CD14-positive monocyte (primary cell): ENCODE measurements around the gene C19orf44. TPM values are rescaled to one million over a fixed set of nuclear protein-coding genes. Genes with fewer than 3 reads are reported as not detected.

Experiments
- DNase-seq, 3 donors: peaks; one replicate each; pipeline ENCODE4 v3.0.0-alpha.2; 2011 to 2022
- H2AFZ ChIP-seq: 2 replicates; pipeline ENCODE4 v1.6.0; 2012; ENCODE audit warnings: mild to moderate bottlenecking, low read depth, low read length, inconsistent platforms; ENCODE audit not compliant: insufficient read depth, poor library complexity, severe bottlenecking
- H3K27ac ChIP-seq, 2 donors: 1 replicate in 1 of 2; 2 replicates in 1 of 2; pipeline ENCODE4 v1.5.1; 2012 to 2013; ENCODE audit warnings: low read length in 2 of 2, control low read depth in 1 of 2, inconsistent platforms in 1 of 2, low read depth in 1 of 2, mild to moderate bottlenecking in 1 of 2
- H3K27me3 ChIP-seq, 2 donors: one replicate each; pipeline versions ENCODE4 v1.6.0 to v1.6.1; 2011 to 2013; ENCODE audit warnings: low read length in 2 of 2; ENCODE audit not compliant: control insufficient read depth in 2 of 2, insufficient read depth in 2 of 2
- H3K36me3 ChIP-seq, 2 donors: replicated peaks in 1 of 2; 1 replicate in 1 of 2; 2 replicates in 1 of 2; pipeline versions ENCODE4 v1.5.1 to v1.6.1; 2012 to 2013; ENCODE audit warnings: low read length in 2 of 2, control low read depth in 1 of 2, inconsistent platforms in 1 of 2, mild to moderate bottlenecking in 1 of 2; ENCODE audit not compliant: insufficient read depth in 2 of 2, control insufficient read depth in 1 of 2
- H3K4me1 ChIP-seq, 2 donors: 1 replicate in 1 of 2; 2 replicates in 1 of 2; pipeline versions ENCODE4 v1.5.1 to v1.6.1; 2012 to 2013; ENCODE audit warnings: low read length in 2 of 2, control low read depth in 1 of 2, inconsistent platforms in 1 of 2, mild to moderate bottlenecking in 1 of 2, moderate library complexity in 1 of 2; ENCODE audit not compliant: insufficient read depth in 2 of 2, control insufficient read depth in 1 of 2
- H3K4me2 ChIP-seq: replicated peaks from 2 replicates; pipeline ENCODE3; 2012; ENCODE audit warnings: low read length, moderate library complexity, mild to moderate bottlenecking; ENCODE audit not compliant: poor library complexity, severe bottlenecking; ENCODE audit errors: extremely low read depth
- H3K4me3 ChIP-seq, 3 experiments: fragments of 200-600 bp in 1 of 3; sonication (generic) in 1 of 3; replicated peaks in 1 of 3; 1 replicate in 2 of 3; 2 replicates in 1 of 3; pipeline ENCODE4 v1.5.1; 2011 to 2013; ENCODE audit warnings: low read length in 3 of 3, mild to moderate bottlenecking in 3 of 3, control low read depth in 2 of 3, low read depth in 2 of 3, inconsistent platforms in 1 of 3, moderate library complexity in 1 of 3
- H3K79me2 ChIP-seq: 2 replicates; pipeline ENCODE4 v1.6.0; 2012; ENCODE audit warnings: mild to moderate bottlenecking, control low read depth, inconsistent platforms, low read length, moderate library complexity; ENCODE audit not compliant: insufficient read depth
- H3K9ac ChIP-seq: 2 replicates; pipeline ENCODE4 v1.6.0; 2017; ENCODE audit warnings: low read length, mild to moderate bottlenecking; ENCODE audit not compliant: insufficient read depth, poor library complexity, severe bottlenecking
- H3K9me3 ChIP-seq, 2 donors: replicated peaks in 1 of 2; 1 replicate in 1 of 2; 2 replicates in 1 of 2; pipeline versions ENCODE4 v1.5.1 to v1.6.1; 2012 to 2013; ENCODE audit warnings: low read length in 2 of 2, control low read depth in 1 of 2; ENCODE audit not compliant: control insufficient read depth in 1 of 2, insufficient read depth in 1 of 2
- H4K20me1 ChIP-seq: 2 replicates; pipeline ENCODE4 v1.6.0; 2012; ENCODE audit warnings: mild to moderate bottlenecking, low read length, control low read depth, moderate library complexity; ENCODE audit not compliant: insufficient read depth
- H3K27ac Mint-ChIP-seq, 7 donors: one replicate each; pipeline ENCODE4 v1.8.0; 2020; ENCODE audit warnings: mild to moderate bottlenecking in 7 of 7, mixed read lengths in 7 of 7, moderate library complexity in 6 of 7, inconsistent platforms in 2 of 7
- H3K27me3 Mint-ChIP-seq, 3 donors: one replicate each; pipeline ENCODE4 v1.8.0; 2021 to 2022; ENCODE audit warnings: low read depth in 3 of 3, mild to moderate bottlenecking in 3 of 3, mixed read lengths in 3 of 3, moderate library complexity in 3 of 3, inconsistent platforms in 1 of 3
- H3K36me3 Mint-ChIP-seq, 2 donors: one replicate each; pipeline ENCODE4 v1.8.0; 2020; ENCODE audit warnings: mixed read lengths in 2 of 2, inconsistent platforms in 1 of 2, mild to moderate bottlenecking in 1 of 2
- H3K4me1 Mint-ChIP-seq: one replicate; pipeline ENCODE4 v1.8.0; 2020; ENCODE audit warnings: mild to moderate bottlenecking, mixed read lengths
- H3K4me3 Mint-ChIP-seq, 2 donors: one replicate each; pipeline ENCODE4 v1.8.0; 2020; ENCODE audit warnings: mild to moderate bottlenecking in 2 of 2, mixed read lengths in 2 of 2, moderate library complexity in 1 of 2
- H3K9me3 Mint-ChIP-seq, 7 donors: one replicate each; pipeline ENCODE4 v1.8.0; 2020 to 2022; ENCODE audit warnings: mixed read lengths in 7 of 7, mild to moderate bottlenecking in 6 of 7, moderate library complexity in 6 of 7, inconsistent platforms in 2 of 7
- CTCF ChIP-seq: fragments of 200-600 bp; IDR thresholded peaks from one replicate; pipeline ENCODE4 v1.8.0; 2022; ENCODE audit warnings: antibody characterized with exemption, mild to moderate bottlenecking
- WGBS: methylation state at CpG from one replicate; pipeline ENCODE4 v1.1.5; 2013; ENCODE audit warnings: missing lambda C conversion rate; ENCODE audit not compliant: insufficient coverage; 5-methylcytosine and 5-hydroxymethylcytosine counted together
- intact Hi-C, 2 donors: fragments of 100-400 bp; cut with micrococcal nuclease; formaldehyde crosslinking; loops; one replicate each; pipeline versions ENCODE4 v1.15.0 to v1.15.1; 2023
- polyA plus RNA-seq, 3 donors: library from polyadenylated mRNA; depleted of rRNA in 1 of 3; unstranded in 2 of 3; stranded (reverse) in 1 of 3; fragments of 300-500 nt in 2 of 3; fragments of >200 nt in 1 of 3; fragmentation: Illumina TruSeq in 2 of 3; gene quantifications; 1 replicate in 2 of 3; 2 replicates in 1 of 3; pipeline ENCODE4 v1.2.3, GENCODE V29; 2012 to 2021

The C19orf44 gene
- polyA plus RNA-seq, 3 donors = 0.58 to 0.65 TPM; not detected in 1

GRCh38 chr19:16531380-16531669, 35.1 kb downstream of the C19orf44 start:
- TF ChIP-seq CTCF = no peak
- Histone ChIP-seq H3K27ac (no peak overlapping the region), H3K4me3 (no peak overlapping the region), H3K79me2 (peaks cover 9% of the 10 kb centered on the region), H3K36me3 (peaks cover 96 to 100% of the 10 kb centered on the region in 2 donors), H2AFZ (no peak overlapping the region), H3K9me3 (no peaks in the 10 kb centered on the region), H3K27me3 (no peaks in the 10 kb centered on the region), H3K4me1 (no peaks in the 10 kb centered on the region), H3K4me2 (no peak overlapping the region), H4K20me1 (peaks cover 42% of the 10 kb centered on the region), H3K9ac (no peak overlapping the region)
- 98% methylated on average over 12 of the region's 12 CpGs for WGBS
- Mint-ChIP-seq H3K4me1 (no peaks in the 10 kb centered on the region), H3K36me3 (peaks cover 85 to 100% of the 10 kb centered on the region in 2 donors), H3K27me3 (no peaks in the 10 kb centered on the region), H3K4me3 (no peak overlapping the region), H3K9me3 (no peaks in the 10 kb centered on the region), H3K27ac (no peak overlapping the region)
- no peak for DNase-seq
- intact Hi-C loops = no loop called here

- H3K36me3 ChIP-seq = peaks cover 94 to 100% of the 10 kb centered on the region in 2 donors
- Mint-ChIP-seq H3K4me3 (no peak overlapping the region), H3K27me3 (no peaks in the 10 kb centered on the region), H3K27ac (no peak overlapping the region), H3K9me3 (no peaks in the 10 kb centered on the region), H3K4me1 (peaks cover 1% of the 10 kb centered on the region), H3K36me3 (peaks cover 88 to 100% of the 10 kb centered on the region in 2 donors)
- no peak for DNase-seq
- H3K27ac ChIP-seq = no peak overlapping the region
- H4K20me1 ChIP-seq = peaks cover 55% of the 10 kb centered on the region
- H3K9ac ChIP-seq = no peak overlapping the region
- H2AFZ ChIP-seq = no peak overlapping the region
- H3K4me2 ChIP-seq = no peak overlapping the region
- H3K27me3 ChIP-seq = no peaks in the 10 kb centered on the region
- no peaks in the 10 kb centered on the region for H3K9me3 ChIP-seq
- H3K79me2 ChIP-seq = peaks cover 22% of the 10 kb centered on the region
- intact Hi-C loops = no loop called here
- no peak overlapping the region for H3K4me3 ChIP-seq
- no peak for TF ChIP-seq CTCF
- H3K4me1 ChIP-seq = no peaks in the 10 kb centered on the region
- 96% methylated on average over 44 of the region's 47 CpGs for whole genome bisulfite sequencing
These were observed 36.4 kb downstream of the C19orf44 start for GRCh38 chr19:16532440-16533234.
